ENCODE data around the gene PIGZ.

PIGZ gene

GRCh38 chr3:196942915-196943277 lies 25.7 kb downstream of the PIGZ start:
- peaks cover 12% of the 10 kb centered on the region for H3K4me1 ChIP-seq (ENCODE audit: insufficient read depth, insufficient read length)
- no peak for TF ChIP-seq YY1 (IDR thresholded peaks at IDR 0.05; ENCODE audit: insufficient read depth, insufficient read length)
- no peak for TF ChIP-seq SUZ12 (IDR thresholded peaks at IDR 0.05; ENCODE audit: extremely low read depth, insufficient read depth, insufficient read length)
- no peak for TF ChIP-seq ZNF274 (IDR thresholded peaks at IDR 0.05; ENCODE audit: low read depth, low read length)
- H3K36me3 ChIP-seq (ENCODE audit: insufficient read depth, insufficient read length, low read length): peaks cover 39% of the 10 kb centered on the region
- H3K4me3 ChIP-seq (ENCODE audit: insufficient read length, low read depth): peak overlapping the region; percentile 99
- H3K9me3 ChIP-seq (ENCODE audit: insufficient read depth, low read length): no peaks in the 10 kb centered on the region
- H3K27me3 ChIP-seq (ENCODE audit: insufficient read depth, insufficient read length): no peaks in the 10 kb centered on the region
- DNase-seq (ENCODE audit: low read depth, low spot score): no peak
- peak overlapping the region; percentile 93 for H3K9ac ChIP-seq (ENCODE audit: insufficient read length, low read depth)

- peaks cover 8% of the 10 kb centered on the region for H3K4me1 ChIP-seq (ENCODE audit: insufficient read depth, insufficient read length)
- H3K9ac ChIP-seq (ENCODE audit: insufficient read length, low read depth): peak within 1 kb of the TSS; percentile 93
- no peaks in the 10 kb centered on the region for H3K9me3 ChIP-seq (ENCODE audit: insufficient read depth, low read length)
- H3K36me3 ChIP-seq (ENCODE audit: insufficient read depth, insufficient read length, low read length): peaks cover 45% of the 10 kb centered on the region
- peak; percentile 98 for DNase-seq (ENCODE audit: low read depth, low spot score)
- H3K27me3 ChIP-seq (ENCODE audit: insufficient read depth, insufficient read length): no peaks in the 10 kb centered on the region
- TF ChIP-seq YY1 (IDR thresholded peaks at IDR 0.05; ENCODE audit: insufficient read depth, insufficient read length) (peak; percentile 27), ZNF274 (IDR thresholded peaks at IDR 0.05; ENCODE audit: low read depth, low read length) (no peak), SUZ12 (IDR thresholded peaks at IDR 0.05; ENCODE audit: extremely low read depth, insufficient read depth, insufficient read length) (no peak)
- H3K4me3 ChIP-seq (ENCODE audit: insufficient read length, low read depth): peak within 1 kb of the TSS; percentile 99
Measured at GRCh38 chr3:196942226-196942914, 26.3 kb downstream of the PIGZ start, which contains the start of gene NCBP2. NCBP2 (minus strand) TSS chr3:196942528; CDS start chr3:196942503, 25 bp downstream.

GRCh38 chr3:196941729-196942225 lies 26.9 kb downstream of the PIGZ start:
- Histone ChIP-seq H3K36me3 (ENCODE audit: insufficient read depth, insufficient read length, low read length) (peaks cover 46% of the 10 kb centered on the region), H3K4me3 (ENCODE audit: insufficient read length, low read depth) (peak overlapping the region; percentile 99), H3K9ac (ENCODE audit: insufficient read length, low read depth) (peak overlapping the region; percentile 93), H3K4me1 (ENCODE audit: insufficient read depth, insufficient read length) (peaks cover 5% of the 10 kb centered on the region), H3K27me3 (ENCODE audit: insufficient read depth, insufficient read length) (no peaks in the 10 kb centered on the region), H3K9me3 (ENCODE audit: insufficient read depth, low read length) (no peaks in the 10 kb centered on the region)
- TF ChIP-seq ZNF274 (IDR thresholded peaks at IDR 0.05; ENCODE audit: low read depth, low read length): no peak
- no peak for TF ChIP-seq YY1 (IDR thresholded peaks at IDR 0.05; ENCODE audit: insufficient read depth, insufficient read length)
- no peak for TF ChIP-seq SUZ12 (IDR thresholded peaks at IDR 0.05; ENCODE audit: extremely low read depth, insufficient read depth, insufficient read length)
- peak; percentile 57 for DNase-seq (ENCODE audit: low read depth, low spot score)

- Histone ChIP-seq H3K27me3 (ENCODE audit: insufficient read depth, insufficient read length) (no peaks in the 10 kb centered on the region), H3K9ac (ENCODE audit: insufficient read length, low read depth) (no peak overlapping the region), H3K4me1 (ENCODE audit: insufficient read depth, insufficient read length) (peaks cover 1% of the 10 kb centered on the region), H3K4me3 (ENCODE audit: insufficient read length, low read depth) (no peak overlapping the region), H3K36me3 (ENCODE audit: insufficient read depth, insufficient read length, low read length) (peaks cover 72% of the 10 kb centered on the region), H3K9me3 (ENCODE audit: insufficient read depth, low read length) (no peaks in the 10 kb centered on the region)
- TF ChIP-seq YY1 (IDR thresholded peaks at IDR 0.05; ENCODE audit: insufficient read depth, insufficient read length) (no peak), SUZ12 (IDR thresholded peaks at IDR 0.05; ENCODE audit: extremely low read depth, insufficient read depth, insufficient read length) (no peak), ZNF274 (IDR thresholded peaks at IDR 0.05; ENCODE audit: low read depth, low read length) (no peak)
- no peak for DNase-seq (ENCODE audit: low read depth, low spot score)
Measured at GRCh38 chr3:196938576-196938975, 30.1 kb downstream of the PIGZ start.

DNA sequence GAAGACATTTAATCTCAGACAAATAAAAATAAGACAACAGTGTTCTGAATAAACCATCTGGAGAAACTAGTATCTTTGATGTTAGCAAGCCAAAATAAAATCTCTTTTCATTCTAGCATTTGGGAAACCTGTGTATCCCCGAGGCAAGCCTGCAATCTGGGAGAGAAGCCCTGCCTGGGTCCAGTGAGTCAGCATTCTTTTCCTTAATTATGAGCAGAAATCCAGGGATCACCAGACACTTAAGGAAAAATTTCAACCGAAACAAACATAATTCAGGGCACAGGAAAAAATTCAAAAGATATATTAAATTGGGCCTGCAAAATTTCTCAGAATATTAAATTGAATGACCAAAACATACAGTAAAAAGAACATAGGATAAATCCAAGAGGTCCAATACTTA lies 30.5 kb downstream of the PIGZ start:
- no peak overlapping the region for H3K4me3 ChIP-seq (ENCODE audit: insufficient read length, low read depth)
- no peaks in the 10 kb centered on the region for H3K4me1 ChIP-seq (ENCODE audit: insufficient read depth, insufficient read length)
- DNase-seq (ENCODE audit: low read depth, low spot score): no peak
- H3K36me3 ChIP-seq (ENCODE audit: insufficient read depth, insufficient read length, low read length): peaks cover 70% of the 10 kb centered on the region
- TF ChIP-seq SUZ12 (IDR thresholded peaks at IDR 0.05; ENCODE audit: extremely low read depth, insufficient read depth, insufficient read length) (no peak), ZNF274 (IDR thresholded peaks at IDR 0.05; ENCODE audit: low read depth, low read length) (no peak), YY1 (IDR thresholded peaks at IDR 0.05; ENCODE audit: insufficient read depth, insufficient read length) (no peak)
- H3K9me3 ChIP-seq (ENCODE audit: insufficient read depth, low read length): no peaks in the 10 kb centered on the region
- no peaks in the 10 kb centered on the region for H3K27me3 ChIP-seq (ENCODE audit: insufficient read depth, insufficient read length)
- H3K9ac ChIP-seq (ENCODE audit: insufficient read length, low read depth): no peak overlapping the region

DNA sequence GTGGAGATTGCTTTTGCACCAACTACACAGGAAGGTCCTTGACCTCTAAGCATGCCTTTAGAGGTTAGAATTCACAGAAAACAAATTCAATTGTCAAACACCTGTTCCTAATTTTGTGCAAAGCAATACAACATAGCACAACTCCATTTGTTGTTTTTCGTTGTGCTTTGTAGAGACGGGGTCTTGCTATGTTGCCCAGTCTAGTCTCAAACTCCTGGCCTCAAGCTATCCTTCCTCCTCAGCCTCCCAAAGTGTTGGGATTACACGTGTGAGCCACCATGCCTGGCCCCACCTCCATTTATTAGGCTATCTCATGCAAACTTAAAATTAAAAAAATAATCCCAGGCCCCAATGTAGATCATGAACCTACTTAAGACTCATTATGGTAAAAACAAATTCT lies 32.3 kb downstream of the PIGZ start:
- no peaks in the 10 kb centered on the region for H3K4me1 ChIP-seq (ENCODE audit: insufficient read depth, insufficient read length)
- TF ChIP-seq ZNF274 (IDR thresholded peaks at IDR 0.05; ENCODE audit: low read depth, low read length) (no peak), YY1 (IDR thresholded peaks at IDR 0.05; ENCODE audit: insufficient read depth, insufficient read length) (no peak), SUZ12 (IDR thresholded peaks at IDR 0.05; ENCODE audit: extremely low read depth, insufficient read depth, insufficient read length) (no peak)
- H3K36me3 ChIP-seq (ENCODE audit: insufficient read depth, insufficient read length, low read length): peaks cover 86% of the 10 kb centered on the region
- no peaks in the 10 kb centered on the region for H3K9me3 ChIP-seq (ENCODE audit: insufficient read depth, low read length)
- no peak for DNase-seq (ENCODE audit: low read depth, low spot score)
- no peaks in the 10 kb centered on the region for H3K27me3 ChIP-seq (ENCODE audit: insufficient read depth, insufficient read length)
- no peak overlapping the region for H3K9ac ChIP-seq (ENCODE audit: insufficient read length, low read depth)
- no peak overlapping the region for H3K4me3 ChIP-seq (ENCODE audit: insufficient read length, low read depth)

- H3K36me3 ChIP-seq (ENCODE audit: insufficient read depth, insufficient read length, low read length): peaks cover 85% of the 10 kb centered on the region
- TF ChIP-seq SUZ12 (IDR thresholded peaks at IDR 0.05; ENCODE audit: extremely low read depth, insufficient read depth, insufficient read length): no peak
- TF ChIP-seq YY1 (IDR thresholded peaks at IDR 0.05; ENCODE audit: insufficient read depth, insufficient read length): no peak
- no peak for TF ChIP-seq ZNF274 (IDR thresholded peaks at IDR 0.05; ENCODE audit: low read depth, low read length)
- H3K4me1 ChIP-seq (ENCODE audit: insufficient read depth, insufficient read length): no peaks in the 10 kb centered on the region
- H3K4me3 ChIP-seq (ENCODE audit: insufficient read length, low read depth): no peak overlapping the region
- no peak for DNase-seq (ENCODE audit: low read depth, low spot score)
- H3K27me3 ChIP-seq (ENCODE audit: insufficient read depth, insufficient read length): no peaks in the 10 kb centered on the region
- H3K9me3 ChIP-seq (ENCODE audit: insufficient read depth, low read length): no peaks in the 10 kb centered on the region
- H3K9ac ChIP-seq (ENCODE audit: insufficient read length, low read depth): no peak overlapping the region
Measured at GRCh38 chr3:196932600-196932999, 36.0 kb downstream of the PIGZ start.
